Prostate gland (tissue), 2 donors: ENCODE results near the gene MEAK7. TPM values are rescaled to one million over a fixed set of nuclear protein-coding genes. Genes with fewer than 3 reads are reported as not detected.

Experiments
- DNase-seq: peaks from one replicate; pipeline ENCODE4 v3.0.0-alpha.2; 2019; ENCODE audit warnings: low spot score
- H3K27ac ChIP-seq, 2 donors: fragments of 200-600 bp; sonication (generic); 2 replicates each; pipeline ENCODE4 v1.5.1; 2017 to 2019
- H3K27me3 ChIP-seq: fragments of 200-600 bp; sonication (generic); replicated peaks from 2 replicates; pipeline ENCODE4 v1.5.1; 2019; ENCODE audit not compliant: insufficient read depth
- H3K36me3 ChIP-seq, 2 donors: fragments of 200-600 bp; sonication (generic); 1 replicate in 1 of 2; 2 replicates in 1 of 2; pipeline versions ENCODE4 v1.5.1 to v1.8.1; 2017 to 2019
- H3K4me1 ChIP-seq: fragments of 200-600 bp; sonication (generic); replicated peaks from 2 replicates; pipeline ENCODE4 v1.5.1; 2019
- H3K4me3 ChIP-seq, 2 donors: fragments of 200-600 bp; sonication (generic); 2 replicates each; pipeline ENCODE4 v1.5.1; 2017 to 2019
- H3K9me3 ChIP-seq: fragments of 200-600 bp; sonication (generic); 2 replicates; pipeline ENCODE4 v1.5.1; 2017
- POLR2A ChIP-seq: fragments of 450-650 bp; IDR thresholded peaks from one replicate; pipeline ENCODE4 v1.6.1; 2016; ENCODE audit warnings: antibody characterized with exemption, mild to moderate bottlenecking
- POLR2AphosphoS5 ChIP-seq: sonication (generic); formaldehyde crosslinking; IDR thresholded peaks from one replicate; pipeline ENCODE4 v1.6.1; 2017; ENCODE audit warnings: antibody characterized with exemption
- WGBS: methylation state at CpG from one replicate; pipeline ENCODE4 v1.1.5; 2018; 5-methylcytosine and 5-hydroxymethylcytosine counted together
- intact Hi-C: fragments of 100-400 bp; cut with DNase I; formaldehyde crosslinking; loops from one replicate; pipeline ENCODE4 v1.14.2; 2022
- total RNA-seq, 2 donors: library from RNA; depleted of rRNA; stranded (reverse); fragments of >200 nt; gene quantifications; one replicate each; pipeline ENCODE4 v1.1.0, GENCODE V29; 2016
- TF ChIP-seq, protein P1 (sequence below), 4 experiments: fragments of 200-600 bp in 2 of 4; fragments of 450-650 bp in 2 of 4; sonication (generic) in 2 of 4; IDR thresholded peaks; 1 replicate in 3 of 4; 2 replicates in 1 of 4; pipeline ENCODE4 v1.5.1; 2016 to 2019; ENCODE audit warnings: antibody characterized with exemption in 4 of 4, mild to moderate bottlenecking in 2 of 4, moderate library complexity in 2 of 4

Gene MEAK7
- total RNA-seq, 2 donors from 2014 or later: 12.4 to 13.7 TPM

DNA sequence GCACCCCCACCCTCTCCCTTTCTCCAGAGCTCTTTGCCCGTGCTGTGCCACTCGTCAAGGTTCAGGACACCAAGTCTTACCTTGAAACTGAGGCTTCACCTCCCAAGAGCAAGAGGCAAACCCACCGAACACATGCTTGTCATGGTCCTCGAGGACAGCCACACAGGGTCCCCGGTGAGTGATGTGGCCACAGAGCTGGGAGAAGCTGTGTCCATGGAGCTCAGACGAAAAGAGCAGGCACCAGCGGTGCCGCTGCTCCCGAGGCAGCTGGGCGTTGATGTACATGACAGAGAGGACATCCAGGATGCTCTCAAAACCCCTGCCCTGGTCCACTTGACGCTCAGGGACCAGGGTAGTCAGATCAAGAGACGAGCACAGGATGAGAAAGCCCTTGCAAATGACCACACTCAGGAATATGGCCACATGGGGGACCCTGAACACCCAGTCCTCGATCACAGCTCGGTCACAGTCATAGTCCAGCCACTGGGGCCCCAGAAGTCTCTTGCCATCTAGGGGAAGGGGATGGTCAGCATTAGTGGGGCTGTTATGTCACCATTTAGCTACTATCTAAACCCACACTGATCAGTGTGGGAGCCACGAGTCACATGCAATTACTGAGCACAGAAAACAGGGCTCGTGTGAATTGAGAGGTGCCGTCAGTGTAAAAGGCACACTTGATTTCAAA is 17.8 kb downstream of the MEAK7 start:
- no peak for TF ChIP-seq POLR2A
- no peak for TF ChIP-seq POLR2AphosphoS5
- TF ChIP-seq, protein P1, sequence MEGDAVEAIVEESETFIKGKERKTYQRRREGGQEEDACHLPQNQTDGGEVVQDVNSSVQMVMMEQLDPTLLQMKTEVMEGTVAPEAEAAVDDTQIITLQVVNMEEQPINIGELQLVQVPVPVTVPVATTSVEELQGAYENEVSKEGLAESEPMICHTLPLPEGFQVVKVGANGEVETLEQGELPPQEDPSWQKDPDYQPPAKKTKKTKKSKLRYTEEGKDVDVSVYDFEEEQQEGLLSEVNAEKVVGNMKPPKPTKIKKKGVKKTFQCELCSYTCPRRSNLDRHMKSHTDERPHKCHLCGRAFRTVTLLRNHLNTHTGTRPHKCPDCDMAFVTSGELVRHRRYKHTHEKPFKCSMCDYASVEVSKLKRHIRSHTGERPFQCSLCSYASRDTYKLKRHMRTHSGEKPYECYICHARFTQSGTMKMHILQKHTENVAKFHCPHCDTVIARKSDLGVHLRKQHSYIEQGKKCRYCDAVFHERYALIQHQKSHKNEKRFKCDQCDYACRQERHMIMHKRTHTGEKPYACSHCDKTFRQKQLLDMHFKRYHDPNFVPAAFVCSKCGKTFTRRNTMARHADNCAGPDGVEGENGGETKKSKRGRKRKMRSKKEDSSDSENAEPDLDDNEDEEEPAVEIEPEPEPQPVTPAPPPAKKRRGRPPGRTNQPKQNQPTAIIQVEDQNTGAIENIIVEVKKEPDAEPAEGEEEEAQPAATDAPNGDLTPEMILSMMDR (IDR thresholded peaks at IDR 0.05): no peak
- H3K27ac ChIP-seq: no peak overlapping the region
- no peak overlapping the region for H3K4me3 ChIP-seq
- no peaks in the 10 kb centered on the region for H3K27me3 ChIP-seq
- H3K9me3 ChIP-seq: no peaks in the 10 kb centered on the region
- no peaks in the 10 kb centered on the region for H3K36me3 ChIP-seq
- no peak for DNase-seq
- WGBS: 93% methylated on average over 17 of the region's 17 CpGs
- intact Hi-C loops: loop anchor here (5.0 to 10.0 kb wide), 3 partner anchors 299 to 522 kb away; partner anchors contain the start of genes NECAB2 and TAF1C
- no peaks in the 10 kb centered on the region for H3K4me1 ChIP-seq

DNA sequence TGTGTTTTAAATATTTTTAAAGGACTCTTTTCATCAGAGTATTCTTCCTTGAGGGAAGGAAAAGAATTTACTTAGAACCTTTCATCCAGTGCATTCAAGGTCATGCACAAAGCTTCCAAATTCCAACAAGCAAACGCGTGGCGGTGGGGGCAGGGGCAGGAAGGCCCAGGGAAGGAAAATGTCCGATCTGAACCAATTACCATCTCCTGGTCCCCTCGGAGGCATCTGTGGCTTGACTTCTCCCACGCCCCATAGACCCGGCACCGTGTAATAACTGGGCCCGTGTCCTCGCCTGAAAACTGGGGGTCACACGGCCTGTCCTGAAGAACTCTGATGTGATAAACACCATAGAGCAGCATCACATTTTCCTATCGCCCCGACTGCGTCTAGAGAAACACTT is 18.3 kb downstream of the MEAK7 start:
- TF ChIP-seq, protein P1 (IDR thresholded peaks at IDR 0.05): no peak
- TF ChIP-seq POLR2A (no peak), POLR2AphosphoS5 (no peak)
- no peak overlapping the region for H3K27ac ChIP-seq
- H3K27me3 ChIP-seq: no peaks in the 10 kb centered on the region
- H3K4me3 ChIP-seq: no peak overlapping the region
- no peaks in the 10 kb centered on the region for H3K9me3 ChIP-seq
- intact Hi-C loops: loop anchor here (5.0 to 10.0 kb wide), 3 partner anchors 299 to 521 kb away; partner anchors contain the start of genes NECAB2 and TAF1C
- no peaks in the 10 kb centered on the region for H3K36me3 ChIP-seq
- no peak for DNase-seq
- no peaks in the 10 kb centered on the region for H3K4me1 ChIP-seq
- 88% methylated on average over 14 of the region's 14 CpGs for WGBS

DNA sequence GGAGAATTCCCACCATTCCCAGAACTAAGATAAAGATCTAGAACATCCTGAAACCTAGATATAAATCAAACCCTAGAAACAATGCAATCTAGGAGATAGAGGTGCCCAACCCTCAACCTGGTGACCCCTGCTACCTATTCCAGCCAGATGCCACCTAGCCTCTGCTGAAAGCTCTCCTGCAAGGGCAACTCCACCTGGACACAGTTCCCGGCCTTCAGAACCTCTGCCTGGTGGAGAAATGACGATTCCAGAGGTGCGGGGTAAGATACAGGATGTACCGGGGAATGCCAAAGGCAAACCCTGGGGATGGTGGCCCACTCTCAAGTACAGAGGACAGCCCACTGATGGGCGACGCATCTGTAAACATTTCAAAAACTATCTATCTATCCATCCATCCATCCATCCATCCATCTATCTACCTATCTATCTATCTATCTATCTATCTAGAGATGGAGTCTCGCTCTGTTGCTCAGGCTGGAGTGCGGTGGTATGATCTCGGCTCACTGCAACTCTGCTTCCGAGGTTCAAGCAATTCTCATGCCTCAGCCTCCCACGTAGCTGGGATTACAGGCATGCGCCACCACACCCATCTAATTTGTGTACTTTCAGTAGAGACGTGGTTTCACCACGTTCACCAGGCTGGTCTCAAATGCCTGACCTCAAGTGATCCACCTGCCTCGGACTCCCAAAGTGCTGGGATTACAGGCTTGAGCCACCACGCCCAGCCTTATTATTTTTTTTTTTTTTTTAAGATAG is 19.0 kb downstream of the MEAK7 start:
- Histone ChIP-seq H3K9me3 (no peaks in the 10 kb centered on the region), H3K27me3 (no peaks in the 10 kb centered on the region), H3K4me3 (no peak overlapping the region), H3K27ac (no peak overlapping the region), H3K36me3 (no peaks in the 10 kb centered on the region), H3K4me1 (no peaks in the 10 kb centered on the region)
- WGBS: 90% methylated on average over 16 of the region's 16 CpGs
- no peak for DNase-seq
- no peak for TF ChIP-seq POLR2A
- intact Hi-C loops: loop anchor here (5.0 to 10.0 kb wide), 3 partner anchors 298 to 521 kb away; partner anchors contain the start of genes NECAB2 and TAF1C

DNA sequence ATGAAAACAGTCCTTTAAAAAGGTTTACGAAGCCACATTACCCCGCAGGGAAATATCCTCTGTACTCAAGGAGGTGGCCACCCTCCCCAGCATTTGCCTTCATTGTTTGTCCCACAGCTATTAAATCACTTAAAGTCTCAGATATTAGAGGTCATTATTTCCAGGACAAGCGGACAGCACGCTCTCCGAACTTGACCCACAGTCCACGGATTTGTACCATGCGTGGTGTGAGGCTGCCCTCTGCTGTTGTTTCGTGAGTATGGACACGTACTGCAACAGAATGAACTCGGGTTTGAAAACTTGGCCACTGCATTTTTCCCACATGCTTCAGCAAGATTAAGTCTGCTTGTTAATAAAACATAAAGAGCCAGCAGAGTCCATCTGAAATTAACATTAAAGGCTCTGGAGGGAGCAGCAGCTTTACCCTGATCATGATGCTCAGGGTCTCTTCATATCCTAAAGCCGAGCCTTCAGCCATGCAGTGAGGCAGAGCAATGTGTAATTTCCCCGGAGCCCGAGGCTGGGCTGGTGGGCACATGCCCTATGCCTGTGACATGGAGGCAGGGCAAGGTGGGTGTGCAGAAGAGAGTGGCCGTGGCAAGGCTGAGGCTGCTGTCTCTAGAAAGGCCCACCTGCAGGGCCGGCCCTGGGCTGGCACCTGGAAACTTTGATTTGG is 19.7 kb downstream of the MEAK7 start:
- H3K27ac ChIP-seq: no peak overlapping the region
- no peaks in the 10 kb centered on the region for H3K9me3 ChIP-seq
- intact Hi-C loops: loop anchor here (5.0 to 10.0 kb wide), 3 partner anchors 297 to 520 kb away; partner anchors contain the start of genes NECAB2 and TAF1C
- H3K36me3 ChIP-seq: no peaks in the 10 kb centered on the region
- no peaks in the 10 kb centered on the region for H3K4me1 ChIP-seq
- H3K27me3 ChIP-seq: no peaks in the 10 kb centered on the region
- peak; percentile 65 for DNase-seq
- no peak overlapping the region for H3K4me3 ChIP-seq
- TF ChIP-seq POLR2AphosphoS5 (peak; percentile 49), POLR2A (no peak)
- TF ChIP-seq, protein P1 (IDR thresholded peaks at IDR 0.05): peak; percentile 64 to 95 (median 82)
- WGBS: 46% methylated on average over 15 of the region's 15 CpGs
